ENCODE measurements around the gene SMC6. TPM values are rescaled to one million over a fixed set of nuclear protein-coding genes. Genes with fewer than 3 reads are reported as not detected.

SMC6 gene
- polyA plus RNA-seq, 1 donor from 2014 or later = 20.1 TPM

DNA sequence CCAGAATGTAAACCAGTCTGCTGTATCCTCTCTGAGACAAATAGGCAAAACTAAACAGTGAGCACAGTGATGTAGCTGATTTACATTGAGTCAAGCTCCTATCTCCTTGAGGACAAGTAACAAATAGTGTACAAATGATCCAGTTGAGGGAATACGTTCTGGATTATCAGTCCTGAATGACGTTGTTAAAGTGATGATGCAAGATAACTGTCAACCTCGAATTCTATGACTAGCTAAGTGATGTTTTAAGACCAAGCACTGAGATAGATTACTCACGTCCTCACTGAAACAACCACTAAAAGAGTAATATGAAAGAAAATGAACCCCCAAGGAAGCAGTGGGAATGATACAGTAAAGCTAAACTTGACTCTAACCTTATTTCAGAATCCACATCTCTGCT lies 46.8 kb downstream of the SMC6 start:
- TF ChIP-seq EP300 (conservative IDR thresholded peaks at IDR 0.05; ENCODE audit: poor library complexity, severe bottlenecking) (no peak), POLR2AphosphoS5 (IDR thresholded peaks at IDR 0.05) (no peak), SMC3 (conservative IDR thresholded peaks at IDR 0.05; ENCODE audit: poor library complexity) (no peak), TAF1 (IDR thresholded peaks at IDR 0.05; ENCODE audit: low read depth) (no peak), MXI1 (conservative IDR thresholded peaks at IDR 0.05; ENCODE audit: poor library complexity, severe bottlenecking) (no peak), EZH2 (IDR thresholded peaks at IDR 0.05; ENCODE audit: borderline replicate concordance, insufficient read depth, low read length, poor library complexity, severe bottlenecking) (no peak)
- TF ChIP-seq, protein P1, sequence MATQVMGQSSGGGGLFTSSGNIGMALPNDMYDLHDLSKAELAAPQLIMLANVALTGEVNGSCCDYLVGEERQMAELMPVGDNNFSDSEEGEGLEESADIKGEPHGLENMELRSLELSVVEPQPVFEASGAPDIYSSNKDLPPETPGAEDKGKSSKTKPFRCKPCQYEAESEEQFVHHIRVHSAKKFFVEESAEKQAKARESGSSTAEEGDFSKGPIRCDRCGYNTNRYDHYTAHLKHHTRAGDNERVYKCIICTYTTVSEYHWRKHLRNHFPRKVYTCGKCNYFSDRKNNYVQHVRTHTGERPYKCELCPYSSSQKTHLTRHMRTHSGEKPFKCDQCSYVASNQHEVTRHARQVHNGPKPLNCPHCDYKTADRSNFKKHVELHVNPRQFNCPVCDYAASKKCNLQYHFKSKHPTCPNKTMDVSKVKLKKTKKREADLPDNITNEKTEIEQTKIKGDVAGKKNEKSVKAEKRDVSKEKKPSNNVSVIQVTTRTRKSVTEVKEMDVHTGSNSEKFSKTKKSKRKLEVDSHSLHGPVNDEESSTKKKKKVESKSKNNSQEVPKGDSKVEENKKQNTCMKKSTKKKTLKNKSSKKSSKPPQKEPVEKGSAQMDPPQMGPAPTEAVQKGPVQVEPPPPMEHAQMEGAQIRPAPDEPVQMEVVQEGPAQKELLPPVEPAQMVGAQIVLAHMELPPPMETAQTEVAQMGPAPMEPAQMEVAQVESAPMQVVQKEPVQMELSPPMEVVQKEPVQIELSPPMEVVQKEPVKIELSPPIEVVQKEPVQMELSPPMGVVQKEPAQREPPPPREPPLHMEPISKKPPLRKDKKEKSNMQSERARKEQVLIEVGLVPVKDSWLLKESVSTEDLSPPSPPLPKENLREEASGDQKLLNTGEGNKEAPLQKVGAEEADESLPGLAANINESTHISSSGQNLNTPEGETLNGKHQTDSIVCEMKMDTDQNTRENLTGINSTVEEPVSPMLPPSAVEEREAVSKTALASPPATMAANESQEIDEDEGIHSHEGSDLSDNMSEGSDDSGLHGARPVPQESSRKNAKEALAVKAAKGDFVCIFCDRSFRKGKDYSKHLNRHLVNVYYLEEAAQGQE (IDR thresholded peaks at IDR 0.05; ENCODE audit: borderline replicate concordance) = no peak
- Histone ChIP-seq H3K9ac (ENCODE audit: low read length) (no peak overlapping the region), H3K79me2 (replicated peaks; ENCODE audit: insufficient read depth, low read length) (no peaks in the 10 kb centered on the region), H3K9me3 (ENCODE audit: low read length) (no peaks in the 10 kb centered on the region), H3K4me2 (ENCODE audit: low read length) (no peak overlapping the region), H2AFZ (ENCODE audit: low read depth, low read length) (no peak overlapping the region), H3K27ac (ENCODE audit: low read length) (no peak overlapping the region), H3K27me3 (ENCODE audit: insufficient read depth, low read depth, low read length) (no peaks in the 10 kb centered on the region), H3K36me3 (ENCODE audit: insufficient read depth, low read length) (peaks cover 9% of the 10 kb centered on the region), H3F3A (ENCODE audit: insufficient read depth, low read length, poor library complexity, severe bottlenecking) (no peaks in the 10 kb centered on the region), H4K20me1 (ENCODE audit: insufficient read depth) (no peaks in the 10 kb centered on the region), H3K4me3 (ENCODE audit: low read length) (no peak overlapping the region), H3K9me2 (ENCODE audit: insufficient read depth, low read length) (no peaks in the 10 kb centered on the region)

DNA sequence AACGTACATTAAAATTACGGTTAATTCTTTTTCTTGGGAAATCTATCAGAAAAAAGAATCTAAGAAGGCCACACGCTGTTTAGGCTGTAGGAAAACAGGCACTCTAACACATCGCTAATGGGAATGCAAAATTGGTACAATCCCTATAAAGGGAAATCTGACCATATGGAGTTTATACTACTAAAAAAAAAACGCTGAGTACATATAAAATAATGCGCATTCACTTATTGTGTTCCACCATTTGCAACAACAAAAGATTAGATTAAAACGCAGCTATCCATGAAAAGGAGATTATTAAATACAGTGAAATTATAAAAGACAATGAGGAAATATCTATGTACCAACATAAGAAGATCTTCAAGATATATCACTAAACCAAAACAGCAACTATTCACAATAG lies 62.8 kb downstream of the SMC6 start:
- Histone ChIP-seq H3K79me2 (replicated peaks; ENCODE audit: insufficient read depth, low read length) (no peaks in the 10 kb centered on the region), H2AFZ (ENCODE audit: low read depth, low read length) (no peak overlapping the region), H3K9me2 (ENCODE audit: insufficient read depth, low read length) (no peaks in the 10 kb centered on the region), H3K27ac (ENCODE audit: low read length) (no peak overlapping the region), H3F3A (ENCODE audit: insufficient read depth, low read length, poor library complexity, severe bottlenecking) (no peaks in the 10 kb centered on the region), H3K9me3 (ENCODE audit: low read length) (no peaks in the 10 kb centered on the region), H3K36me3 (ENCODE audit: insufficient read depth, low read length) (no peaks in the 10 kb centered on the region), H3K9ac (ENCODE audit: low read length) (no peak overlapping the region), H4K20me1 (ENCODE audit: insufficient read depth) (no peaks in the 10 kb centered on the region), H3K4me2 (ENCODE audit: low read length) (no peak overlapping the region), H3K27me3 (ENCODE audit: insufficient read depth, low read depth, low read length) (no peaks in the 10 kb centered on the region), H3K4me3 (ENCODE audit: low read length) (no peak overlapping the region)
- TF ChIP-seq SMC3 (conservative IDR thresholded peaks at IDR 0.05; ENCODE audit: poor library complexity) (no peak), POLR2AphosphoS5 (IDR thresholded peaks at IDR 0.05) (no peak), RAD21 (conservative IDR thresholded peaks at IDR 0.05) (no peak), MXI1 (conservative IDR thresholded peaks at IDR 0.05; ENCODE audit: poor library complexity, severe bottlenecking) (no peak), EZH2 (IDR thresholded peaks at IDR 0.05; ENCODE audit: borderline replicate concordance, insufficient read depth, low read length, poor library complexity, severe bottlenecking) (no peak), TAF1 (IDR thresholded peaks at IDR 0.05; ENCODE audit: low read depth) (no peak), EP300 (conservative IDR thresholded peaks at IDR 0.05; ENCODE audit: poor library complexity, severe bottlenecking) (no peak)
- TF ChIP-seq, protein P2, sequence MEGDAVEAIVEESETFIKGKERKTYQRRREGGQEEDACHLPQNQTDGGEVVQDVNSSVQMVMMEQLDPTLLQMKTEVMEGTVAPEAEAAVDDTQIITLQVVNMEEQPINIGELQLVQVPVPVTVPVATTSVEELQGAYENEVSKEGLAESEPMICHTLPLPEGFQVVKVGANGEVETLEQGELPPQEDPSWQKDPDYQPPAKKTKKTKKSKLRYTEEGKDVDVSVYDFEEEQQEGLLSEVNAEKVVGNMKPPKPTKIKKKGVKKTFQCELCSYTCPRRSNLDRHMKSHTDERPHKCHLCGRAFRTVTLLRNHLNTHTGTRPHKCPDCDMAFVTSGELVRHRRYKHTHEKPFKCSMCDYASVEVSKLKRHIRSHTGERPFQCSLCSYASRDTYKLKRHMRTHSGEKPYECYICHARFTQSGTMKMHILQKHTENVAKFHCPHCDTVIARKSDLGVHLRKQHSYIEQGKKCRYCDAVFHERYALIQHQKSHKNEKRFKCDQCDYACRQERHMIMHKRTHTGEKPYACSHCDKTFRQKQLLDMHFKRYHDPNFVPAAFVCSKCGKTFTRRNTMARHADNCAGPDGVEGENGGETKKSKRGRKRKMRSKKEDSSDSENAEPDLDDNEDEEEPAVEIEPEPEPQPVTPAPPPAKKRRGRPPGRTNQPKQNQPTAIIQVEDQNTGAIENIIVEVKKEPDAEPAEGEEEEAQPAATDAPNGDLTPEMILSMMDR (IDR thresholded peaks at IDR 0.05; ENCODE audit: poor library complexity, severe bottlenecking) = no peak
- TF ChIP-seq, protein P1 (IDR thresholded peaks at IDR 0.05; ENCODE audit: borderline replicate concordance) = no peak

All from neural cell (in vitro differentiated cells).